Measurements from ENCODE around the gene RPGRIP1L.

RPGRIP1L gene

DNA sequence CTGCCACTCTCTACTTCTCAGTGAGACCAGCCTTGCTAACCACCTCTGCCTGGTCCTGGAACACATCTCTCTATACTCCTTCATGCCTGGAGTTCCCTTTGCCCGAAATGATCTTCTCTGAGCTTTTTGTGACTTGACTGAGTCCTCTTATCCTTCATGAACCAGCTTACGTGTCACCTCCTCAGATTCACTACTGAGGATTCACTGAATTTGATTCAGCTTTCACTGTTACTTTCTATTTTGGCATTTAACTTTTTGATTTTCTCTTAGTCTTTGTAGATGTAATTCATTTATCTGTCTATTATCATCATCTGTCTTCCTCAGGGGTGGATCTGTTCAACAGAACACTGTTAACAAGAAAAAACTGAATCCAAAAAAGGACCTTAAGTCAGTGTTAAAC, 95.6 kb downstream of the RPGRIP1L start:
- in situ Hi-C loops (cut with MboI; ENCODE audit: low sequenced_read_pairs), result no loop called here

DNA sequence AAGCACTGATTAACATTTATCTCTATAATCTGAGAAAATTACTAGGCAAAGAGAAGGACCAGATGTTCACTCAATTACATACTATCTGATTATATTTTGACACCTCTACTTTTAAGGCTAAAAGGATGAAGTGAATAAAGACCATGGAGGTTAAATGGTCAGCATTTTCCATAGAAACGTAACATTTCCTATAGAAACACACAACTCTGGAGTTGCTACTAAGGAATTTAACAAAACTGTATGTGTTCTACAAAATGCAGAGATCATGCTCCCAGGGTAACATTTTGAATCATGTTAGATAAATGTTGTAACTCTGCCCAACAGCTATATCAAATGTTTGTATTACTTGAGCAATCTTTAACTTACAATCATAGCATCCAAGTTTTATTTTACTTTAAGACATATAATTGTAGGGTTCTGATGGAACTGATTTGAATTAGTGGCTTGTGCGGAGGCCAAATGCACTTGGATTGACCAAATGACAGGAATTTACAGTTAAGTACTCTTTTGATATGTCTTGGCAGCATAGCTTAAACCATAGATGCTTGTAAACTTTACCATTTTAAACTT, 97.7 kb downstream of the RPGRIP1L start:
- in situ Hi-C loops (cut with MboI; ENCODE audit: low sequenced_read_pairs), result no loop called here

DNA sequence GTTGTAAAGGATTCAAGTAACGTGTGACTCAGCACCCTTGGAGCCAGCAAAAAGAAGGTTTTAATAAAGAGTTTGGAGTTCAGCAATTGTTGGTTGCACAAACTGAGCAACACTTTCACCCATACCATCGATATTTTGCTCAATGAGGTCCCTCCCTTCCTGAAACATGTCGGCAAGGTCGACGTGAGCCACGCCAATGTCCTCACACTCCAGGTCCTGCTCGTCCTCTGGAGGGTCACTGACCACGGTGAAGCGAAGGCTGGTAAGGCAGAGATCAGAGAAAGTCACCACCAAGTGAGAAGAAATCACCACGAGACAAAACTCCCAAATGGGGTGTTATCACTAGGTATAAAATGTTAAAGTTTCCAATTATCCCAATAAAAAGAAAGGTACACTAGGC, 98.3 kb downstream of the RPGRIP1L start:
- in situ Hi-C loops (cut with MboI; ENCODE audit: low sequenced_read_pairs), result no loop called here

DNA sequence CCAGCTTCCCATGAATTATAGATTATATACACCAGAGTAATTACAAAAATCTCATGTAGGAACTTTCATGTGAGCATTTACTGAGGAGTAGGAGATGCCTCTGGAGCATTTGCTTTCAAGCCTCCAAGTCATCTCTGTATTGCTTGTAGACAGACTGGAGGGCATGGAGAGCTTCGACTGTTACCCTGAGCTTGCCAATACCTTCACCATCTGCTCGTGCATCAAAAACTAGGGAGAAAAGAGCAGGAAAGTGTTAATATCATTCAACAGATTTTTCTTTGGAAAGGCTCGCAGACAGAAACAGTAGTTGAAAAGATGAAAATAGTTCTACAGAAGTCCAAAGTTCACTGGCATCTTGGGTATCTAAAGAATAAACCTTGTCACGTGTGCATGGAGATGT, 101.7 kb downstream of the RPGRIP1L start:
- in situ Hi-C loops (cut with MboI; ENCODE audit: low sequenced_read_pairs), result no loop called here

DNA sequence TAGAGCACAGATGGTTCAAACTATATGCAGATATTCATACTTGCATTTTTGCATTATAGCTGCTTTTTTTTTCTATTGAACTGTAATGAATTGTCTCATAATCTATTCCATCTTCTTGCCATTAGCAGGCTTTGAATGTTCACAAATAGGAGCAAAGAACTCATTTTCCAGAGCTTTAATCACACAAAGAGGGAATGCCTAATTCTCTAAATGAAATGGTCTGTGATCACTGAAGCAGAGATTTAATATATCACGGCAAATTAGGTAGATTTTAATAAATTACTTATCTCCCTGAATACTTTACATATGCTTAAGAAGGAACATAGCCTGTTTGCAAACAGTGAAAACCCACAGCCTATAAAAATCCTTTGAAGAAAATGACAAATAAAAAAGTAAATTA, 103.0 kb downstream of the RPGRIP1L start:
- in situ Hi-C loops (cut with MboI; ENCODE audit: low sequenced_read_pairs), result no loop called here

DNA sequence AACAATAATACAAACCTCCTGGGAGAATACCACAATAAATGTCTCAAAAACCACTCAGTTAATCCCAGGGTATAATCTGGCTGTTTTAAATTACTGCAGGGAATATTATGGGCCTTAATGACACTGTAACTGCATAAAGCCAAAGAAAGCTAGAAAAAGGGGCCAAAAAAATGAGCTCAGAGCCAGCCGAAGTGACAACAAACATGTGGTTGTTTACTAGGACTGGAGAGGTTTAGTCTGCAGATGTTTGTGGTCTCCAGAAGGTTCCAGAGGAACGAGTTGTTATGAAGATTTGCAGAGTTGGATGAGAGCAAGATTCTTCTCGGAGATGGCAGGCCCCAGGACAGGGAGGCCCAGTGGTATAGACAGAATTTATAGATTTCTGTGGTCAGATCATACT, 103.5 kb downstream of the RPGRIP1L start:
- in situ Hi-C loops (cut with MboI; ENCODE audit: low sequenced_read_pairs), result no loop called here

DNA sequence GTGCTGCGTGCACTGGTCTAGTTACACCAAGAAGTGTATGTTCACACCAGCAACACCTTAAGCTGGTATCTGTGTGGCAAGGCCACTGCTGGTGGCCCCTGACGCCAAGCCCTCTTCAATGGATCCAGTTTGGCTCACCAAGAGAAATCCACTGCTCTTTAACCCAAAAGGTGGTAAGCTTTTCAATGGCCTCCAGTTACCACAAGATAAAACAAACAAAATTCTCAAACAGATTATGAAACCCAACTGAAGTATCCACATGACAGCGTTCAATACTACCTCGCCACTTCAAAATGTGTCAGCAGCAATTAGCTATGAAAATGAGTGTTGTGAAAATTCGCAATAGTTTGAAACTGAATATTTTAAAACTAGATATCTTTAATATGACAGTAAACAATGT, 104.1 kb downstream of the RPGRIP1L start:
- in situ Hi-C loops (cut with MboI; ENCODE audit: low sequenced_read_pairs), result no loop called here

DNA sequence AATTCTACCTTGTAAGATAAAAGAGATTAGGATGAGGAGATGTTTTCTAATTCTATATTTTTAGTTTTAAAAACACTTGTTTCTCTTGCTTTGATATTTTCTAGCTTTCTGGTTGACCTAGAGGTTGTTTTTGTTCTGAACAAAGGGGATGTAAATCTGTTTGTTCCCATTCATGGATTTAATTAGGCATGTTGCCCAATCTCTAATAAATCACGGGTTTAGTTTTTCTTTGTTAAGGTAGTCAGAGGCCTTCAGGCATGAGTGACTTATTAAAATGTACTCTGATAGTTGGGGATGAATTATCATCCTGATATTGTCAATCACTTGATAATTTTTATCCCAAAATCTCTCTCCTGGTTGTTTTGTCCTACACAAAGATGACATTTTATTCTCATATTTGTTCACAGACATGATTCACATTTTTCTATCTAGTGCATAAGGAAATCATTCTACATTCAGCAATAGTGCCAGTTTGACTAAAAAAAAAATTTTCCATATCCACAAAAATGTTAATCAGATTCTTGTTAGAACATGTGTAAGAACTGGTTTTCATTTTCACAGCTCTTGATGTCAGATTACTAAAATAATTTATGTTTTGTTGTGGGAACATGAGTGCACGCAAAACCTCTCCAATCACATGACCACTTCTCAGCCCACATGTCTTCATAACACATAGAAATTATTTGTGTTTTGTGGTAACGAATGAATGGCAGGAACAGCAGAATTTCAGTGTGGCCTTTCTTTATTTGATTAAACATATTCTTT, 105.0 kb downstream of the RPGRIP1L start:
- in situ Hi-C loops (cut with MboI; ENCODE audit: low sequenced_read_pairs), result no loop called here

DNA sequence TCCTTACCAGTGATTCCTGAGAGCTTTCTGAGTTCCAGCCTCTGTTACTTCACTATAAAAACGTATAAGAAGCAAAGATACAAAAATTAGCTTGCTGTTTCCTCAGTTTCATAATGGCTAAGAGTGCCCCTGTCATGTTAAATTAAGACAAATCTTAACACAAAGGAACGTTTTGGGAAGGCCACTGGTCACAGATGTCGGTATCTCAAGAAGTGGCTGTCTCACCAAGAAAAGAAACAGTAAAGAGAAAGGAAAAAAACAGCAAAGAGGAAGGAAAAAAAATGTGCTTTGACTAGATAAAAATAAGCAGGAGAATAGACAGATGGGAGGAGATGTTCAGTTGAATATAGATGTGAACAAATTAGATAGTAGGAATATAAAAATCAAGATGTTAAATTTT, 105.9 kb downstream of the RPGRIP1L start:
- in situ Hi-C loops (cut with MboI; ENCODE audit: low sequenced_read_pairs), result no loop called here

DNA sequence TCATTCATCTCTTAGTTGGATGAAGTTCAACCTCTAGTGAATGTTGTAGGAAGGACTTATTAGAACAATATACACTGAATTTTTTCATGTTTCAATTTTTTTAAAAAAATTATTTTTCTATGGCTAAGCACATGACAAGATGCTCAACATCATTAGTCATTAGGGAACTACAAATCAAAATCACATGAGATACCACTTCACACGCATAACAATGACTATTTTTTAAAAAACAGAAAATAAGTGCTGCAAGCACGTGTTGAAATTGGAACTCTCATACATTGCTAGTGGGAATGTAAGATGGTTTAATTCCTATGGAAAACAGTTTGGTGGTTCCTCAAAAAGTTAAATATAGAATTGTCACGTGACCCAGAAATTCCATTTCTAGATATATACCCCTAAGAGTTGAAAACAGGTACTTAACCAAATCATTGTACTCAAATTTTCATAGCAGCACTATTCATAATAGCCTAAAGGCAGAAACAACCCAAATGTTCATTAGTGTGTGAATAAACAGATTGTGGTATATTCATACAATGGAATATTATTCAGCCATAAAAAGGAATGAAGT, 115.5 kb downstream of the RPGRIP1L start:
- in situ Hi-C loops (cut with MboI; ENCODE audit: low sequenced_read_pairs), result no loop called here

DNA sequence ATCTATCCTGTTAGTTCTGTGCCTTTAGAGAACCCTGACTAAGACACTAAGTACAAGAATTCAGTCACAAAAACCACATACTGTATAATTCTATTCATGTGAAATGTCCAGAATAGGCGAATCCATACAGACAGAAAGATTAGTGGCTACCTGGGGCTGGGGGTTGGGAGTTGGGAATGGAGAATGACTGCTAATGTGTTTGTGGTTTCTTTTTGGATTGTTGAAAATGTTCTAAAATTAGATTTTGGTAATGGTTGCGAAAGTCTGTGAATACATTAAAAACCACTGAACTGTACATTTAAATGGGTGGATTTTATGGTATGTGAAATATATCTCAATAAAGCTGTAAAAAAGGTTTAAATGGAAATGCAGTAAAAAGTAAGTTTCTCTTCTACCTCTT, 120.3 kb downstream of the RPGRIP1L start:
- in situ Hi-C loops (cut with MboI; ENCODE audit: low sequenced_read_pairs), result no loop called here

DNA sequence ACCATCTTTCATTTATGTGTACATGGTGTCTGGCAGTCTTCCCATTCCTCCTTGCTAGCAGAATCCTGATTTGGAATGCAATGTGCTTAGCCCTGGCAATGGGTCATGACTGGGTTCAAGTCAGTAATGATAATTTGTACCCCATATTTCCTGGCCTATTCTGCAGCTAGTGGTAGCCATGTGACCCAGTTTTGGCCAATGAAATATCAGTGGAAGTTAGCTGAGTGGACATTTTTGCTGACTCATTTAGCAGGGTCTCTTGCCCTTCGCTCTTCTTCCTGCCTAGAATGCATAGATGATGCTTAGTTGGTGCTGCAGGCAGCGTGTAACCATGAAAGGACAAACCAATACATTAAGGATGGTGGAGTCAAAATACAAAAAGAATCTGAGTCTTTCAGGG, 121.9 kb downstream of the RPGRIP1L start:
- in situ Hi-C loops (cut with MboI; ENCODE audit: low sequenced_read_pairs), result no loop called here

DNA sequence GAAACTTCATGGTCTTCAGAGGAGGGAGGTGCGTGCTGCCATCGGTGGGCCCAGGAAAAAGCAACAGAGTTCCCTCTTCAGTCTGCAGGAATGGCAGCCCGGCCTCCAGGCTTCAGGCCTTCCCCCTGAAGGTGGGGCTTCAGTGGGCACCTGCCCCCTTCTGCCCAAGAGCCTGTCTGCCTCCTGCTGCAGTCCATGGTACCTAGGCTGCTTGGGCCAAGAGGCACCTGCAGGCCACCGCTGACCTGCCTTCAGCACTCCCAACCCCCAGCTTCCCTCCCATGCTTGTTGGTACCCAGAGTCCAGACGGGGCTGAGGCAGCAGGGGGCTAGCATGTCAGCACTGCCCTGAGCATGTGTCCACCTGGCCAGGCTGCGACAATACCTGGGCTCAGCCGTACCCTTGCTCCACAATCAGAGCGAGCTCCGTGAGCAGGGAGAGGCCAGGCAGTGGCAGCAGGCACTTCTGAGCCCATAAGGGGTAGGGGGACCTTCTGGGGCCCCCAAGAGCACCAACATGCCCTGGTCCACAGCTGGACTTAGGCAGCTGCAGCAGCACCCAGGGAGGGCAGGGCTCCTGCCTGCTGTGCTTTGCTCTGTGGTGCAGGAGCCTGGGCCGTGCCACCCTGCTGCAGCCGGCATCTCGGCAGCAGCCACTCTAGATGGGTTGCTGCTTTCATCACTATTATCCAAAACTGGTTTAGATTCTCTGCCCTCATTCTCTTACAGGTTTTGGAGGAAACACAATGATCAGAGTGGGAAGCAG, 123.4 kb downstream of the RPGRIP1L start:
- in situ Hi-C loops (cut with MboI; ENCODE audit: low sequenced_read_pairs), result no loop called here

DNA sequence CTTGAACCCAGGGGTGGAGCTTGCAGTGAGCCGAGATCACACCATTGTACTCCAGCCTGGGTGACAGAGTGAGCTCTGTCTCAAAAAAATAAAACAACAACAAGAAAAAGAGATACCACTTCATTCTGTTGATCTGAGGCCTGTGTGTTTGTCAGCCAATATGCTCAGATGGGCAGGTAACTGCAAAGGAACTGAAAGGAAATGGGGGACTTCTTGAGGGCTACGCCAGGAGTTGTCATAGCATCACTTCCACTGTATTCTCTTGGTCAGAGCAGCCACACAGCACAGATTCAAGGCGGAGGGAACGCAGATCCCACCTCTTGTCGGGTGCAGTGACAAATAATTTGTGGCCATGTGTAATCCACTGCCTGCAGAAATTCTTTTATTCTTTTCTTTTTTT, 126.8 kb downstream of the RPGRIP1L start:
- in situ Hi-C loops (cut with MboI; ENCODE audit: low sequenced_read_pairs), result no loop called here

DNA sequence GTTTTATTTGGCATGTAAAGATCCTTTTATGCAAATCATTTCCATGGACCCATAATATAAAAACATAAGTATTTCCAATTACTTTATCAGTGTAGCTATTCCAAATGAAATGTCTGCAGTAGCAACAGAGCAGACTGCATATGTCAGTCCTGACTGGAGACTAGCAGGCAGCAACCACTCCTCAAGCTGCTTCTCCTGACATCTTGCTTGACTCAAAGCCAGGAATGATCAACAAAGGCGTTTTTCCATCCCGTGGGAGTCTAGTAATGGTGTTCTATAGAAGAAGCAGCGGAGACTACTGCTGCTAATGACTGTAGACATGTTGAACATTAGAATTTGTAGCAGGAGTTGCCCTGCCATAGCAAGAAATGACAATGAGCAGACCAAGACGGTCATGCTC, 127.4 kb downstream of the RPGRIP1L start:
- in situ Hi-C loops (cut with MboI; ENCODE audit: low sequenced_read_pairs), result no loop called here

DNA sequence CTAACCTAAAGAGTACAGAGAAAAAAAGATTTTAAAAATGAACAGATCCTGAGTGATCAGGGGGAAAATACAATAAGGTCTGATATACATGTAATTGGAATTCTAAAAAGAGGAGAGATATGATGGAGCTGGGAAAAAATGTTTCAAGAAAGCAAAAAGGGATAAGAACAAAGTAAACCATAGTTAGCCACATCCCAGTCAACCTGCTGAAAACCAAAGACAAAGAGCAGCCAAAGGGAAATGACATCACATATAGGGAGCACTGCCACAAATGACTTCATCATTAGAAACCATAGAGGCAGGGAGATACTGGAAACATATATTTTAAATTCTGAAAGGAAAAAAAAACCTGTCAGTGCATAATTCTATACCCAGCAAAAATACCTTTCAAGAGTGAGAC, 131.9 kb downstream of the RPGRIP1L start:
- in situ Hi-C loops (cut with MboI; ENCODE audit: low sequenced_read_pairs), result loop anchor here (25.0 kb wide), 1 partner anchor 1391 kb away; no protein-coding TSS in a partner anchor

DNA sequence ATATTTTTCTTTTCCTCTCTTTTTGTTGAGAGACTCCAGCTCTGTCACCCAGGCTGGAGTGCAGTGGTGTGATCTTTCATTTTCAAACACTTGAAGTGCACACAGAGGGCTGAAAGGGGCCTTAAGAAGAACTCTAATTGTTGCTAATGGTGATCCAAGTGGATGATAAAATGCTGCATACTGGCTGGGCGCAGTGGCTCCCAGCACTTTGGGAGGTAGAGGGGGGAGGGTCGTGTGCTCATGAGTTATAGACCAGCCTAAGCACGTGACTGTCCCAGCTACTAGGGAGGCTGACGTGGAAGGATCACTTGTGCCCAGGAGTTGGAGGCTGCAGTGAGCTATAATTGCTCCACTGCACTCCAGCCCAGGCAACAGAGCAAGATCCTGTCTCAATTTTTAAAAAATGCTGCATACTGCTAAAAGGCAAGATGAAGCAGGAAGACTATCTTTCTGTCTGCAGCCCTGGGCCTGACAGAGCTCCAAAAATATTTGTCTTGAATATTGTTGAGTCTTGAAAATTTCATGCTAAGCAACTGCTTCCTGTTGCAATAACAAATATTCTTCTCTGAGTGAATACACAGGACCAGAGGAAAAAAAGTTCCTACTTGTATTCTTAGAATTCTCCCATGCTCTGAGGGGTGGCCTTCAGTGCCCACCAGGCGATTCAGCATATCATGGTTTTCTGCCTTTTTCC, 137.0 kb downstream of the RPGRIP1L start:
- in situ Hi-C loops (cut with MboI; ENCODE audit: low sequenced_read_pairs), result loop anchor here (25.0 kb wide), 1 partner anchor 1396 kb away; no protein-coding TSS in a partner anchor

DNA sequence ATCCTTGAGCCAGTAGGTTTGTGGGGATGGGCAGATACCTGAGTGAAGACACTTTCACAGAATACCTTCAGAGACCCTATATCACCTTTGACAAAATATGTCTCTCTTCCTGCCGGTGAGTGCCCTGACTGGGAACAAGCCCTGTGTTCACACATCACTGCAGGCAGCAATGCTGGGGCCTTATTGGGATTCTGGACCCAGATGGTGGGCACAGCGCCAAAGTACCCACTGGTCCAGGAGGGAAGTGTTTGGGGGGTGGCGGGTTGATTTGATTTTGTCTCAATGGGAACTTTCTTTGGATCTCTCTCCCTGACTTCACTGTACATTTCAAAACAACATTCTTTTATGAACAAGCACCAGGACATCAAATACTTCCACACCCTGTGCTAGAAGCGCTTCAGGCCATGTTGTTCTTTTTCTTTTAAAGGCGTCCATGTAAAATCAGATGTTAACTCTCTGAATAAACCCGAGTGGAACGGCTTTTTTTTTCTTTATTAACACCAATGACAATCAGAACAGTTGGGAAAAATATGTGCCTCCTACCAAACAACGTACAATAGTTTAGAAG, 138.3 kb downstream of the RPGRIP1L start:
- in situ Hi-C loops (cut with MboI; ENCODE audit: low sequenced_read_pairs), result loop anchor here (25.0 kb wide), 1 partner anchor 1397 kb away; no protein-coding TSS in a partner anchor

DNA sequence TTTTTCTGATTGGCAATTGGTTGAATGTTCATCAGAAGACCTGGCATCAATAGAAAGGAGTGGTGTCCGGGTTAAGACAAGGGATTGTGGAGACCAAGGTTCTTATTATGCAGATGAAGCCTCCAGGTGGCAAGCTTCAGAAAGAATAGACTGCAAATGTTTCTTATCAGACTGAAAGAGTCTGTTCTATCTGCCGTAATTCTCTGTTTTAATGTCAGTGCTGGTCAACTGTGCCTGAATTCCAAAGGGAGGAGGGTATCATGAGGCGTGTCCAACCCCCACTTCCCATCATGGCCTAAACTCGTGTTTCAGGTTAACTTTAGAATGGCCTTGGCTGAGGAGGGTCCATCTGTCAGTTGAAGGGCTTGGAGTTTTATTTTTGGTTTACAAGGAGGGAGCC, 140.2 kb downstream of the RPGRIP1L start:
- in situ Hi-C loops (cut with MboI; ENCODE audit: low sequenced_read_pairs), result loop anchor here (25.0 kb wide), 1 partner anchor 1399 kb away; no protein-coding TSS in a partner anchor

DNA sequence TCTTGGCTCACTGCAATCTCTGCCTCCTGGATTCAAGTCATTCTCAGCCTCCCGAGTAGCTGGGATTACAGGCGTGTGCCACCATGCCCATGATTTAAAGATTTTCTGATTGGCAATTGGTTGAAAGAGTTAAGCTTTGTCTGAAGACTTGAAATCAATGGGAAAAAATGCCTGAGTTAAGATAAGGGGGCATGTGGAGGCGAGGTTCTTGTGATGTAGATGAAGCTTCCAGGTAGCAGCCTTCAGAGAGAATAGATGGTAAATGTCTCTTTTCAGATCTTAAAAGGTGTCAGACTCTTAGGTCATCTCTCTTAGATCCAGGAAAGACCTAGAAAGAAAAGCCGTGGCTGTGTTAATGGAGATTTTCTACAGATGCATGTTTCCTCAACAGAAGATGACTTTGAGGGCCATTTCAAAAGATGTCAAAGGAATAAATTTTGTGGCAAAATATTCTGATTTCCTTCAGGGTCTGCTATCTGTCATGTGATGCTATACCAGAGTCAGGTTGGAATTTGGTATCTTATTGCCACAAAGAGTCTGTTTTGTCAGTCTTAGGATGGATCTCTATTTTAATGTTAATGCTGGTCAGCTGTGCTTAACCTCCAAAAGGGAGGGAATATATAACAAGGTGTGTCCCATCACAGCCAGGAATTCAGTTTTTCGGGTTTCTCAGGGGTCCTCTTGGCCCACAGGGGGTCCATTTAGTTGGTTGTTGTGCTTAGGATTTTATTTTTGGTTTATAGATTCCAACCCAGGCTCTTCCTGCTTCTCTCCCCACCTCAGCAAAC, 142.4 kb downstream of the RPGRIP1L start:
- in situ Hi-C loops (cut with MboI; ENCODE audit: low sequenced_read_pairs), result loop anchor here (25.0 kb wide), 1 partner anchor 1401 kb away; no protein-coding TSS in a partner anchor
